HEK293 (cell line): ENCODE results near the gene RIN3.

Experiments
- CTCF ChIP-seq: fragments of 450-650 bp; formaldehyde crosslinking; IDR thresholded peaks from 2 replicates; pipeline ENCODE4 v1.5.1; 2016; ENCODE audit warnings: missing biosample characterization, missing genetic modification characterization
- PRDM1 ChIP-seq: fragments of 450-650 bp; formaldehyde crosslinking; IDR thresholded peaks from 2 replicates; pipeline ENCODE4; 2016; ENCODE audit warnings: missing biosample characterization, missing genetic modification characterization
- SALL2 ChIP-seq: fragments of 450-650 bp; formaldehyde crosslinking; IDR thresholded peaks from 2 replicates; pipeline ENCODE4 v1.5.0; 2017; ENCODE audit warnings: missing biosample characterization, mild to moderate bottlenecking, missing genetic modification characterization, borderline replicate concordance
- TRIM28 ChIP-seq: IDR thresholded peaks from 2 replicates; pipeline ENCODE4 v1.6.1; 2011; ENCODE audit warnings: low read length, control low read depth, borderline replicate concordance
- YY1 ChIP-seq: fragments of 450-650 bp; formaldehyde crosslinking; IDR thresholded peaks from 2 replicates; pipeline ENCODE4 v1.5.1; 2018; ENCODE audit warnings: missing biosample characterization, missing genetic modification characterization
- ZBTB7A ChIP-seq: fragments of 450-650 bp; formaldehyde crosslinking; IDR thresholded peaks from 2 replicates; pipeline ENCODE4 v1.5.1; 2016; ENCODE audit warnings: low read depth, missing biosample characterization, missing genetic modification characterization
- ZEB2 ChIP-seq: fragments of 450-650 bp; formaldehyde crosslinking; IDR thresholded peaks from 2 replicates; pipeline ENCODE4 v1.5.1; 2016; ENCODE audit warnings: missing biosample characterization, missing genetic modification characterization
- ZNF133 ChIP-seq: fragments of 450-650 bp; formaldehyde crosslinking; IDR thresholded peaks from 2 replicates; pipeline ENCODE4 v1.5.1; 2016; ENCODE audit warnings: missing biosample characterization, missing genetic modification characterization
- ZNF585B ChIP-seq: fragments of 450-650 bp; formaldehyde crosslinking; IDR thresholded peaks from 2 replicates; pipeline ENCODE4 v1.5.1; 2016; ENCODE audit warnings: missing biosample characterization, missing genetic modification characterization
- ZNF707 ChIP-seq: fragments of 450-650 bp; formaldehyde crosslinking; IDR thresholded peaks from 2 replicates; pipeline ENCODE4 v1.5.1; 2016; ENCODE audit warnings: missing biosample characterization, missing genetic modification characterization
- TF ChIP-seq, protein P1 (sequence below): fragments of 450-650 bp; formaldehyde crosslinking; IDR thresholded peaks from 2 replicates; pipeline ENCODE4 v1.5.1; 2016; ENCODE audit warnings: missing biosample characterization, missing genetic modification characterization

DNA sequence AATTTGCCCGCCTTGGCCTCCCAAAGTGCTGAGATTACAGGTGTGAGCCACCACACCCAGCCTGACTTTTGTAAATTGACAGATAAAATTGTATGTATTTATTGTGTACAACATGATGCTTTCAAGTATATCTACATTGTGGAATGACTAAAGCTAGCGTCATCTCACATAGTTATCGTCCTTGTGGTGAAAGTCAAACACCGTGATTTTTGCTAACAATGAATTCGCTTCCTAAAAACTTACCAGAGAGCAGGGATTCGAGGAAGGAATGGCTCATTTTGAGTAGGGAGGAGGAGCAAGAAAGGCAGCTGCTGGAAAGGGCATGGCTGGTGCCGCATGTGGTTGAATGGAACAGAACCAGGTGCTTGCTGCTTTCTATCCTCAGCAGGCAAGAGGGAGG is 149.5 kb downstream of the RIN3 start:
- TF ChIP-seq CTCF (tag by site-specific recombination) (no peak), ZNF133 (tag by site-specific recombination) (no peak), ZNF585B (tag by site-specific recombination) (no peak), ZNF707 (no peak), SALL2 (tag by site-specific recombination) (no peak), YY1 (tag by site-specific recombination) (no peak), ZEB2 (tag by site-specific recombination) (no peak), TRIM28 (no peak), ZBTB7A (tag by site-specific recombination) (no peak), PRDM1 (tag by site-specific recombination) (no peak)
- TF ChIP-seq, protein P1, sequence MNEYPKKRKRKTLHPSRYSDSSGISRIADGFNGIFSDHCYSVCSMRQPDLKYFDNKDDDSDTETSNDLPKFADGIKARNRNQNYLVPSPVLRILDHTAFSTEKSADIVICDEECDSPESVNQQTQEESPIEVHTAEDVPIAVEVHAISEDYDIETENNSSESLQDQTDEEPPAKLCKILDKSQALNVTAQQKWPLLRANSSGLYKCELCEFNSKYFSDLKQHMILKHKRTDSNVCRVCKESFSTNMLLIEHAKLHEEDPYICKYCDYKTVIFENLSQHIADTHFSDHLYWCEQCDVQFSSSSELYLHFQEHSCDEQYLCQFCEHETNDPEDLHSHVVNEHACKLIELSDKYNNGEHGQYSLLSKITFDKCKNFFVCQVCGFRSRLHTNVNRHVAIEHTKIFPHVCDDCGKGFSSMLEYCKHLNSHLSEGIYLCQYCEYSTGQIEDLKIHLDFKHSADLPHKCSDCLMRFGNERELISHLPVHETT (tag by site-specific recombination), result no peak
